ENCODE data around the gene TMOD1. TPM values are rescaled to one million over a fixed set of nuclear protein-coding genes. Genes with fewer than 3 reads are reported as not detected.

Gene TMOD1
- polyA plus RNA-seq, 1 of the 3 experiments (the other 2 are of a cell fraction) = 0.54 TPM

GRCh38 chr9:97592126-97592525 is 90.7 kb downstream of the TMOD1 start:
- no peak overlapping the region for H3K9ac ChIP-seq
- no peaks in the 10 kb centered on the region for H3K9me3 ChIP-seq
- H3K27ac ChIP-seq (ENCODE audit: low read depth in 2 of 2, low read length in 1 of 2) = no peak overlapping the region
- H3K4me3 ChIP-seq (ENCODE audit: low read depth in 2 of 2, low read length in 1 of 2) = no peak overlapping the region
- H3K9me2 ChIP-seq = no peaks in the 10 kb centered on the region
- peaks cover 0 to 11% of the 10 kb centered on the region in 2 experiments; a peak in 1 of 4 replicates for H3K4me1 ChIP-seq (ENCODE audit: control insufficient read depth in 1 of 2, insufficient read depth in 2 of 2, low read depth in 1 of 2, low read length in 1 of 2)
- no peaks in the 10 kb centered on the region for H3K27me3 ChIP-seq (ENCODE audit: insufficient read depth)
- H3K4me2 ChIP-seq = no peak overlapping the region
- TF ChIP-seq MEF2A (IDR thresholded peaks at IDR 0.05; ENCODE audit: borderline replicate concordance, low read depth) = no peak
- no peak for TF ChIP-seq EZH2phosphoT487 (IDR thresholded peaks at IDR 0.05; ENCODE audit: borderline replicate concordance, low read depth)
- no peak for TF ChIP-seq RFX5 (IDR thresholded peaks at IDR 0.05; ENCODE audit: low read length)
- TF ChIP-seq SMC3 (IDR thresholded peaks at IDR 0.05; ENCODE audit: low read depth, low read length) = no peak
- TF ChIP-seq NFIC (IDR thresholded peaks at IDR 0.05; ENCODE audit: borderline replicate concordance) = no peak
- no peak for TF ChIP-seq JUND (IDR thresholded peaks at IDR 0.05)
- TF ChIP-seq FOXM1 (IDR thresholded peaks at IDR 0.05; ENCODE audit: low read depth) = no peak
- TF ChIP-seq RXRA (IDR thresholded peaks at IDR 0.05; ENCODE audit: borderline replicate concordance, low read depth) = no peak
- TF ChIP-seq CHD2 (IDR thresholded peaks at IDR 0.05; ENCODE audit: low read length, partially characterized antibody) = no peak
- TF ChIP-seq, protein P1, sequence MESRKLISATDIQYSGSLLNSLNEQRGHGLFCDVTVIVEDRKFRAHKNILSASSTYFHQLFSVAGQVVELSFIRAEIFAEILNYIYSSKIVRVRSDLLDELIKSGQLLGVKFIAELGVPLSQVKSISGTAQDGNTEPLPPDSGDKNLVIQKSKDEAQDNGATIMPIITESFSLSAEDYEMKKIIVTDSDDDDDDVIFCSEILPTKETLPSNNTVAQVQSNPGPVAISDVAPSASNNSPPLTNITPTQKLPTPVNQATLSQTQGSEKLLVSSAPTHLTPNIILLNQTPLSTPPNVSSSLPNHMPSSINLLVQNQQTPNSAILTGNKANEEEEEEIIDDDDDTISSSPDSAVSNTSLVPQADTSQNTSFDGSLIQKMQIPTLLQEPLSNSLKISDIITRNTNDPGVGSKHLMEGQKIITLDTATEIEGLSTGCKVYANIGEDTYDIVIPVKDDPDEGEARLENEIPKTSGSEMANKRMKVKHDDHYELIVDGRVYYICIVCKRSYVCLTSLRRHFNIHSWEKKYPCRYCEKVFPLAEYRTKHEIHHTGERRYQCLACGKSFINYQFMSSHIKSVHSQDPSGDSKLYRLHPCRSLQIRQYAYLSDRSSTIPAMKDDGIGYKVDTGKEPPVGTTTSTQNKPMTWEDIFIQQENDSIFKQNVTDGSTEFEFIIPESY (IDR thresholded peaks at IDR 0.05; ENCODE audit: borderline replicate concordance, low read depth) = no peak
- no peak for TF ChIP-seq ELF1 (IDR thresholded peaks at IDR 0.05)
- no peak for TF ChIP-seq GATA2 (CRISPR knock-in tag; IDR thresholded peaks at IDR 0.05)
- peaks cover 0 to 8% of the 10 kb centered on the region in 2 experiments for H3K36me3 ChIP-seq (replicated peaks in 1 of 2; ENCODE audit: control insufficient read depth in 1 of 2, insufficient read depth in 2 of 2, low read length in 1 of 2)
- no peaks in the 10 kb centered on the region for H4K20me1 ChIP-seq (ENCODE audit: insufficient read depth)
- H2AFZ ChIP-seq (ENCODE audit: low read depth) = no peak overlapping the region
- no peak for DNase-seq
- H3K79me2 ChIP-seq (ENCODE audit: insufficient read depth) = no peaks in the 10 kb centered on the region
- POLR2A ChIA-PET = no interaction called here
- CTCF ChIA-PET = interaction anchor here (0.8 to 28.6 kb wide), 3 partner anchors 10 to 122 kb away, joined by 3 to 677 read pairs (median 4); no protein-coding TSS in a partner anchor
- 81% methylated on average over 1 of the region's 1 CpG for WGBS (ENCODE audit: low lambda C conversion rate)
- no peaks in the 10 kb centered on the region for H3F3A ChIP-seq (replicated peaks; ENCODE audit: insufficient read depth)

GRCh38 chr9:97593960-97594359 is 92.5 kb downstream of the TMOD1 start:
- Histone ChIP-seq H3K4me3 (ENCODE audit: low read depth in 2 of 2, low read length in 1 of 2) (no peak overlapping the region), H3K9ac (no peak overlapping the region), H3K36me3 (replicated peaks in 1 of 2; ENCODE audit: control insufficient read depth in 1 of 2, insufficient read depth in 2 of 2, low read length in 1 of 2) (peaks cover 0 to 8% of the 10 kb centered on the region in 2 experiments), H2AFZ (ENCODE audit: low read depth) (no peak overlapping the region), H3F3A (replicated peaks; ENCODE audit: insufficient read depth) (no peaks in the 10 kb centered on the region), H4K20me1 (ENCODE audit: insufficient read depth) (no peaks in the 10 kb centered on the region), H3K9me2 (no peaks in the 10 kb centered on the region), H3K4me2 (no peak overlapping the region), H3K4me1 (ENCODE audit: control insufficient read depth in 1 of 2, insufficient read depth in 2 of 2, low read depth in 1 of 2, low read length in 1 of 2) (peaks cover 0 to 21% of the 10 kb centered on the region in 2 experiments; a peak in 2 of 4 replicates), H3K27ac (ENCODE audit: low read depth in 2 of 2, low read length in 1 of 2) (peak overlapping the region in 1 of 2 experiments; percentile 56; a peak in 2 of 4 replicates), H3K9me3 (no peaks in the 10 kb centered on the region), H3K27me3 (ENCODE audit: insufficient read depth) (no peaks in the 10 kb centered on the region), H3K79me2 (ENCODE audit: insufficient read depth) (no peaks in the 10 kb centered on the region)
- POLR2A ChIA-PET = interaction anchor here (0.6 to 0.7 kb wide), 2 partner anchors 29 to 39 kb away, joined by 3 read pairs; partner anchors contain the start of genes NCBP1 and TSTD2
- no peak for DNase-seq
- no peak for TF ChIP-seq FOXM1 (IDR thresholded peaks at IDR 0.05; ENCODE audit: low read depth)
- TF ChIP-seq, protein P1 (IDR thresholded peaks at IDR 0.05; ENCODE audit: borderline replicate concordance, low read depth) = no peak
- TF ChIP-seq PBX3 (IDR thresholded peaks at IDR 0.05) = no peak
- no peak for TF ChIP-seq FOXJ3 (CRISPR knock-in tag; IDR thresholded peaks at IDR 0.05)
- TF ChIP-seq MXI1 (IDR thresholded peaks at IDR 0.05; ENCODE audit: low read depth, low read length) = no peak
- WGBS (ENCODE audit: low lambda C conversion rate) = 88% methylated on average over 4 of the region's 4 CpGs
- CTCF ChIA-PET = interaction anchor here (0.8 to 28.6 kb wide), 6 partner anchors 19 to 182 kb away, joined by 3 to 677 read pairs (median 4); no protein-coding TSS in a partner anchor
